Gastroesophageal sphincter (tissue), 3 donors: Measurements from ENCODE around the gene ATF3.

Source experiments
- EP300 ChIP-seq: sonication (generic); formaldehyde crosslinking; IDR thresholded peaks from one replicate; pipeline ENCODE4 v1.6.1; 2017; ENCODE audit warnings: antibody characterized with exemption, mild to moderate bottlenecking
- POLR2A ChIP-seq, 2 donors: fragments of 450-650 bp; IDR thresholded peaks; one replicate each; pipeline ENCODE4 v1.6.1; 2017; ENCODE audit warnings: antibody characterized with exemption in 2 of 2, mild to moderate bottlenecking in 2 of 2, moderate library complexity in 1 of 2
- TF ChIP-seq, protein P1 (sequence below), 4 experiments: fragments of 200-600 bp in 2 of 4; fragments of 450-650 bp in 2 of 4; sonication (generic) in 1 of 4; IDR thresholded peaks; one replicate each; pipeline ENCODE4 v1.5.1; 2017 to 2019; ENCODE audit warnings: antibody characterized with exemption in 4 of 4, mild to moderate bottlenecking in 2 of 4, moderate library complexity in 2 of 4

DNA sequence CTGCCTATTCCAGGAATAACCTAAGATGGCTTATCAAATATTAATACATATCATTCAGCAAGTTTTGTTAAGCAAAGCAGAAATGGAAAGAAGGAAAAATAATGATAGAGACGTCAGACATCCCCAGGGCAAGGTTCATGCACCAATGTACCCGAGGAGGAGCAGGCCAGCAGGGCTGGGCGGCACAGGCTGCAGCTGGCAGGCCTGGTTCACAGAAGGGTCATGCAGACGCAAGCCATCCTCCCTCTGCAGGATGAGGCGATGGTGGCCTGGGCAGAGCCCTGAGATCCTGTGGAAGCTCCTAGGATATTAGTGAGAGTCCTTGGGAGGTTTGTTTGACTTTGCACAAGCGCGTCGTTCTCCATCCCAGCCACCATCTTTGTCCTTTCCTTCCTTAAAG, 61.0 kb downstream of the ATF3 start:
- TF ChIP-seq, protein P1, sequence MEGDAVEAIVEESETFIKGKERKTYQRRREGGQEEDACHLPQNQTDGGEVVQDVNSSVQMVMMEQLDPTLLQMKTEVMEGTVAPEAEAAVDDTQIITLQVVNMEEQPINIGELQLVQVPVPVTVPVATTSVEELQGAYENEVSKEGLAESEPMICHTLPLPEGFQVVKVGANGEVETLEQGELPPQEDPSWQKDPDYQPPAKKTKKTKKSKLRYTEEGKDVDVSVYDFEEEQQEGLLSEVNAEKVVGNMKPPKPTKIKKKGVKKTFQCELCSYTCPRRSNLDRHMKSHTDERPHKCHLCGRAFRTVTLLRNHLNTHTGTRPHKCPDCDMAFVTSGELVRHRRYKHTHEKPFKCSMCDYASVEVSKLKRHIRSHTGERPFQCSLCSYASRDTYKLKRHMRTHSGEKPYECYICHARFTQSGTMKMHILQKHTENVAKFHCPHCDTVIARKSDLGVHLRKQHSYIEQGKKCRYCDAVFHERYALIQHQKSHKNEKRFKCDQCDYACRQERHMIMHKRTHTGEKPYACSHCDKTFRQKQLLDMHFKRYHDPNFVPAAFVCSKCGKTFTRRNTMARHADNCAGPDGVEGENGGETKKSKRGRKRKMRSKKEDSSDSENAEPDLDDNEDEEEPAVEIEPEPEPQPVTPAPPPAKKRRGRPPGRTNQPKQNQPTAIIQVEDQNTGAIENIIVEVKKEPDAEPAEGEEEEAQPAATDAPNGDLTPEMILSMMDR (IDR thresholded peaks at IDR 0.05), result no peak
- TF ChIP-seq POLR2A (IDR thresholded peaks at IDR 0.05) (no peak), EP300 (no peak)
